HFFc6 (cell line): ENCODE results near the gene RNF150. TPM values are rescaled to one million over a fixed set of nuclear protein-coding genes. Genes with fewer than 3 reads are reported as not detected.
A peak's percentile ranks its signal among the peaks of the same experiment; 100 is the strongest.

Experiments used
- DNase-seq: peaks from one replicate; pipeline ENCODE4 v3.0.0-alpha.2; 2018
- H3K27ac Mint-ChIP-seq: 2 replicates; pipeline ENCODE4 v1.8.0; 2020; ENCODE audit warnings: mild to moderate bottlenecking, mixed read lengths
- H3K27me3 Mint-ChIP-seq: 2 replicates; pipeline ENCODE4 v1.8.0; 2021; ENCODE audit warnings: mild to moderate bottlenecking, moderate library complexity, mixed read lengths; ENCODE audit not compliant: insufficient read depth
- H3K36me3 Mint-ChIP-seq: 2 replicates; pipeline ENCODE4 v1.8.0; 2021; ENCODE audit warnings: low read depth, mixed read lengths
- H3K4me1 Mint-ChIP-seq: 2 replicates; pipeline ENCODE4 v1.8.0; 2020; ENCODE audit warnings: low read depth, mixed read lengths
- H3K4me3 Mint-ChIP-seq: 2 replicates; pipeline ENCODE4 v1.8.0; 2020; ENCODE audit warnings: mild to moderate bottlenecking, moderate library complexity, mixed read lengths
- H3K9me3 Mint-ChIP-seq: 2 replicates; pipeline ENCODE4 v1.8.0; 2020; ENCODE audit warnings: mild to moderate bottlenecking, mixed read lengths
- CTCF ChIP-seq: fragments of 200-600 bp; sonication (generic); IDR thresholded peaks from 2 replicates; pipeline ENCODE4 v1.5.0; 2021; ENCODE audit warnings: antibody characterized with exemption, mild to moderate bottlenecking
- total RNA-seq, 6 experiments: library from RNA; stranded (reverse); fragmentation: NEBNext Ultra II Directional; extraction: Animal tissue kit (Norgen Biotek cat#: 25700); gene quantifications; 2 replicates in 1 of 6; 3 replicates in 5 of 6; pipeline ENCODE4 v1.2.3, GENCODE V29; 2021

The RNF150 gene
- total RNA-seq, 6 experiments from 2014 or later, result 15.1 to 24.2 (median 20.7) TPM

GRCh38 chr4:141130947-141131605 is 2.2 kb downstream of the RNF150 start:
- H3K9me3 Mint-ChIP-seq, result no peaks in the 10 kb centered on the region
- no peak overlapping the region for H3K27ac Mint-ChIP-seq
- H3K36me3 Mint-ChIP-seq, result no peaks in the 10 kb centered on the region
- no peak for DNase-seq
- H3K27me3 Mint-ChIP-seq, result peaks cover 4% of the 10 kb centered on the region; the same call in 1 of the 2 replicates
- no peak for TF ChIP-seq CTCF
- peak overlapping the region; percentile 99 for H3K4me3 Mint-ChIP-seq
- H3K4me1 Mint-ChIP-seq, result peaks cover 71% of the 10 kb centered on the region

- DNase-seq, result no peak
- no peaks in the 10 kb centered on the region; the same call in 1 of the 2 replicates for H3K36me3 Mint-ChIP-seq
- 0 out of 2 replicates have a peak, but pooled peaks cover 5% of the 10 kb centered on the region for H3K9me3 Mint-ChIP-seq
- no peak overlapping the region for H3K27ac Mint-ChIP-seq
- no peak overlapping the region for H3K4me3 Mint-ChIP-seq
- no peak for TF ChIP-seq CTCF
- H3K4me1 Mint-ChIP-seq, result peaks cover 71% of the 10 kb centered on the region
- peaks cover 2% of the 10 kb centered on the region; the same call in 1 of the 2 replicates for H3K27me3 Mint-ChIP-seq
Measured at GRCh38 chr4:141127884-141128283, 5.4 kb downstream of the RNF150 start.

- no peaks in the 10 kb centered on the region; the same call in 1 of the 2 replicates for H3K36me3 Mint-ChIP-seq
- no peak for TF ChIP-seq CTCF
- H3K9me3 Mint-ChIP-seq, result 0 out of 2 replicates have a peak, but pooled peaks cover 5% of the 10 kb centered on the region
- no peaks in the 10 kb centered on the region for H3K27me3 Mint-ChIP-seq
- H3K4me1 Mint-ChIP-seq, result peaks cover 67% of the 10 kb centered on the region
- DNase-seq, result no peak
- no peak overlapping the region for H3K4me3 Mint-ChIP-seq
- H3K27ac Mint-ChIP-seq, result no peak overlapping the region
Measured at GRCh38 chr4:141126769-141127168, 6.5 kb downstream of the RNF150 start.

GRCh38 chr4:141124224-141124623 is 9.0 kb downstream of the RNF150 start:
- H3K27me3 Mint-ChIP-seq, result no peaks in the 10 kb centered on the region; the same call in 1 of the 2 replicates
- no peak overlapping the region for H3K4me3 Mint-ChIP-seq
- peaks cover 46% of the 10 kb centered on the region for H3K4me1 Mint-ChIP-seq
- no peaks in the 10 kb centered on the region; the same call in 1 of the 2 replicates for H3K36me3 Mint-ChIP-seq
- no peak for DNase-seq
- H3K27ac Mint-ChIP-seq, result no peak overlapping the region
- no peak for TF ChIP-seq CTCF
- H3K9me3 Mint-ChIP-seq, result 0 out of 2 replicates have a peak, but pooled peaks cover 5% of the 10 kb centered on the region

- Mint-ChIP-seq H3K9me3 (0 out of 2 replicates have a peak, but pooled peaks cover 5% of the 10 kb centered on the region), H3K4me1 (peaks cover 32% of the 10 kb centered on the region), H3K27ac (no peak overlapping the region), H3K27me3 (no peaks in the 10 kb centered on the region; the same call in 1 of the 2 replicates), H3K4me3 (no peak overlapping the region), H3K36me3 (no peaks in the 10 kb centered on the region; the same call in 1 of the 2 replicates)
- DNase-seq, result no peak
- no peak for TF ChIP-seq CTCF
Measured at GRCh38 chr4:141121768-141122454, 11.4 kb downstream of the RNF150 start.
